Measurements from ENCODE around the gene CAPN7. TPM values are rescaled to one million over a fixed set of nuclear protein-coding genes. Genes with fewer than 3 reads are reported as not detected.

The CAPN7 gene
- total RNA-seq, 8 experiments from 2014 or later, result 23.4 to 44.3 (median 32.6) TPM

DNA sequence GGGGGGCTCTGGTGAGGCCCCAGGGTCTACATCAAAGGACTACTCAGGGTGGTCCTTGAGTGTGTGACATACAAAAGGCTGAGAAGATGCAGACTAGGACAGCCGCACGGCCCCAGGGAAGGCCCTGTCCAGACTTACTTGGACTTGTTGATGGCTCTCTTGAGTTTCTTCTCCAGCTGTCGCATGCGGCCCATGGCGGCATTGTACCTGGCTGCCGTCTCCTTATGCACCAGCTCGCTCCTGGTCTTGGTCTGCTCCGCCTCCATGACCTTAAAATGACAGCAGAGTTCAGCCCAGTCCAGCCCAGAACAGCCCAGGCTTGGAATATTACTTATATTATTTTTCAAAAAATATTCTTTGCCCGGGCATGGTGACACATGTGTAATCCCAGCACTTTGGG lies 56.0 kb downstream of the CAPN7 start:
- in situ Hi-C loops (cut with MboI; ENCODE audit: low pct_unique_long_range_greater_than_20kb in 2 of 9, low sequenced_read_pairs in 9 of 9, unreplicated experiment in 9 of 9), result loop anchor here in 6 of 9 experiments (10.0 to 25.0 kb wide), 5 partner anchors 123 to 300 kb away; no protein-coding TSS in a partner anchor

DNA sequence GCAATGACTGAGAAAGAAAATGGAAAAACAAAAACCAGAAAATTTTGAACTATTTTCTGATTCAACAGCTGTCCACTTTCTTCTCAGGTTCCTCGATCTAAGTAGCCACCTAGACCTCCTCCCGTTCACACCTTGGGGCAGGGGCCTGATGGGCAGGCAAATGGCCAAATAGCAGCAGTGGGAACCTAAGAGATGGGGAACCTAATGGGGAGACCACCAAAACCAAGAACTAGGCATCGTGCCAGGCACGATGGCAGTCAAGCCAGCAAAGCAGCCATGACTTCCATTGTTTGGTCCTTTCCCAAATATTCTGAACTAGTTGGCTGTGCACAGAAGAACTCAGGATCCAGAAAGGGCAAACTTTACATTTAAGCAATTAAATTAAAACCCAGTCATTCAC lies 57.1 kb downstream of the CAPN7 start:
- Histone ChIP-seq H3K27ac (no peak overlapping the region), H3K4me3 (no peak overlapping the region), H3K4me1 (replicated peaks in 1 of 2) (no peaks in the 10 kb centered on the region)
- WGBS, 10 experiments, result 66 to 100% (median 96%) methylated on average over 1 to 4 of the region's 4 CpGs; no CpG with 5 or more reads in 2 of the 10 experiments
- in situ Hi-C loops (cut with MboI; ENCODE audit: low pct_unique_long_range_greater_than_20kb in 2 of 9, low sequenced_read_pairs in 9 of 9, unreplicated experiment in 9 of 9), result loop anchor here in 6 of 9 experiments (10.0 to 25.0 kb wide), 5 partner anchors 122 to 299 kb away; no protein-coding TSS in a partner anchor
- no peak for ATAC-seq (replicated peaks in 6 of 8)

More for the DNA sequence above, 56.0 kb downstream of the CAPN7 start:
- H3K4me1 ChIP-seq (replicated peaks in 1 of 2), result no peaks in the 10 kb centered on the region
- no peak for ATAC-seq (replicated peaks in 6 of 8)
- H3K4me3 ChIP-seq, result no peak overlapping the region
- 80 to 100% (median 98%) methylated on average over 1 to 6 of the region's 9 CpGs; no CpG with 5 or more reads in 4 of the 10 experiments for WGBS, 10 experiments
- no peak overlapping the region for H3K27ac ChIP-seq

DNA sequence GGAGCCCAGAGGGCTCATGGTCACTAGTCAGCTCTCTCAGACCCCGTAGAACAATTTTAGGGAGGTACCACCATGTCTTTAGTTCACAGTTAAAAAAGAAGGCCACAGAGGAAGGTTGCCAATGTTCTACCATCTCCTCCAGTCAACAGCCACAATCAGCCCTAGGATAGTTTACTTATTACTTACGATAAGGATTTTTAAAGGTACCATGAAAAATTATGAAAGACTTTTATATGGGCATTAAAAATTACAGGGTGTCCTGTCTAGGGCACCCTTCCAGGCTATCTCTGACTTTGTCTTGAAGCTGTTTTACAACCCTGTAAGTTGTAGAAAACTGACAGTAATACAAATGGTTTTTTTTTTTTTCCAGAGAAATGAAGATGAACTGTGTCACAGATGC lies 57.9 kb downstream of the CAPN7 start:
- Histone ChIP-seq H3K27ac (no peak overlapping the region), H3K4me3 (no peak overlapping the region), H3K4me1 (replicated peaks in 1 of 2) (no peaks in the 10 kb centered on the region)
- ATAC-seq (replicated peaks in 6 of 8), result no peak
- WGBS, 10 experiments, result 63 to 100% (median 81%) methylated on average over 1 to 2 of the region's 2 CpGs; no CpG with 5 or more reads in 3 of the 10 experiments
- in situ Hi-C loops (cut with MboI; ENCODE audit: low pct_unique_long_range_greater_than_20kb in 2 of 9, low sequenced_read_pairs in 9 of 9, unreplicated experiment in 9 of 9), result loop anchor here in 6 of 9 experiments (10.0 to 25.0 kb wide), 5 partner anchors 121 to 298 kb away; no protein-coding TSS in a partner anchor

DNA sequence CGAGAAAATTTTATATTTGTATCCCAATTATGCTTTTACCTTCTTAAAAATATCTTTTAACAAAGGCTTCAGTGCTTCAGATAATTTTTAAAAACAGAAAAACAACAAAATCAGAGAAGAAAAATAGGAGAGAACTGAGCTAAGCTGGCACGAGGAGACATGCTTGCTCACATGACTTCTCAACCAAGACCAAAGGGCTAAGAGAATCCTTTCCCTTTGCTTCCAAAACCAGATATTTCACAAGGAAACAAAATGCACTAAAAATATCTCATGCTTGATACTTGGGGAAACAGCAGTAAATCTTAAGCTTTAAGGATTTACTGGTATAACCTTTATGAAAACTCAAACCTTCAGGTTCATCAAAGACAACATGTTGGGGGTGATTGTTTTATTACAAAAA lies 58.4 kb downstream of the CAPN7 start:
- H3K27ac ChIP-seq, result no peak overlapping the region
- in situ Hi-C loops (cut with MboI; ENCODE audit: low pct_unique_long_range_greater_than_20kb in 2 of 9, low sequenced_read_pairs in 9 of 9, unreplicated experiment in 9 of 9), result loop anchor here in 6 of 9 experiments (10.0 to 25.0 kb wide), 5 partner anchors 120 to 298 kb away; no protein-coding TSS in a partner anchor
- H3K4me1 ChIP-seq (replicated peaks in 1 of 2), result no peaks in the 10 kb centered on the region
- no peak for ATAC-seq (replicated peaks in 6 of 8)
- no peak overlapping the region for H3K4me3 ChIP-seq
- WGBS, 10 experiments, result 8 to 100% (median 65%) methylated on average over 1 to 2 of the region's 2 CpGs

DNA sequence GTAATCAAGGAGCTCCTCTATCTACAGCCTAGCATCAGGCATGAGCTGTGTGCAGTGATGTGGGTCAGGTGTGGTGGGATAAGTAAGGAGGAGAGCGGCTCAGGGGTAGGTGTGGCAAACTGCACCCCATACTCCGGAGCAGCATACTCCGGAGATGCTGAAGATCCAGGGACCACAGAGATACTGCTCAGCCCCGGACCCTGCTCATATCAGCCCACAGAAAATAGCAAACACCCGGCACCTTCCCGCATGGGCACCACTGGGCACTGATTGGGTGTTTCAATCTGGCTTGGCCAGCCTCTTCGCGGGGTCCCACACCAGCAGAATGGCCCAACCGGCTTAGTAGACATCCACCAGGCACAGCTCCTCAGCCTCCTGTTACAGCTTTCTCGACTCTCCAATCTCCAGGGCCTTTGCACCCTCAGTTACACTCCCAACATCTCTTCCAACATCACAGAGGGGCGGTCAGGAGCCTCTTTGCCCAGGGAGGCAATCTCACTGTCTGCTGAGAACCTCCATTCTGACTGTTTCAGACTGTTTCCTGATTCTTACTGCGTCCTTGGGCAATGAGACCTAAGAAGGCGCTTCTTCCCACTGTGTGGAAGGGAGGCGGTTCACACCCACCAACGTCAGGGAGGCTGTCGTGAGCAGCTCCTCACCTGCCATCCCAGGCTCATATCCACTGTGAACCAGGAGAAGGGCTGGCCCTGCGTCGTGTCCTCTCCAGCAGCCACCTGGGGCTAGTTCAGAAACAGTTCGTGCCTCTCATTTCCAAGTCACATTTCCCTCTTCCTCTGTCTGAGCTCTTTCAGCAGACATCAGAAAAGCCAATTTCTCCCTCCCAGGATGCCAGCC lies 59.8 kb downstream of the CAPN7 start:
- ATAC-seq (replicated peaks in 6 of 8), result no peak
- H3K4me3 ChIP-seq, result no peak overlapping the region
- no peaks in the 10 kb centered on the region for H3K4me1 ChIP-seq (replicated peaks in 1 of 2)
- H3K27ac ChIP-seq, result no peak overlapping the region
- WGBS, 10 experiments, result 73 to 100% (median 91%) methylated on average over 1 to 9 of the region's 19 CpGs; no CpG with 5 or more reads in 2 of the 10 experiments
- in situ Hi-C loops (cut with MboI; ENCODE audit: low pct_unique_long_range_greater_than_20kb in 2 of 9, low sequenced_read_pairs in 9 of 9, unreplicated experiment in 9 of 9), result loop anchor here in 6 of 9 experiments (10.0 to 25.0 kb wide), 5 partner anchors 119 to 296 kb away; no protein-coding TSS in a partner anchor

DNA sequence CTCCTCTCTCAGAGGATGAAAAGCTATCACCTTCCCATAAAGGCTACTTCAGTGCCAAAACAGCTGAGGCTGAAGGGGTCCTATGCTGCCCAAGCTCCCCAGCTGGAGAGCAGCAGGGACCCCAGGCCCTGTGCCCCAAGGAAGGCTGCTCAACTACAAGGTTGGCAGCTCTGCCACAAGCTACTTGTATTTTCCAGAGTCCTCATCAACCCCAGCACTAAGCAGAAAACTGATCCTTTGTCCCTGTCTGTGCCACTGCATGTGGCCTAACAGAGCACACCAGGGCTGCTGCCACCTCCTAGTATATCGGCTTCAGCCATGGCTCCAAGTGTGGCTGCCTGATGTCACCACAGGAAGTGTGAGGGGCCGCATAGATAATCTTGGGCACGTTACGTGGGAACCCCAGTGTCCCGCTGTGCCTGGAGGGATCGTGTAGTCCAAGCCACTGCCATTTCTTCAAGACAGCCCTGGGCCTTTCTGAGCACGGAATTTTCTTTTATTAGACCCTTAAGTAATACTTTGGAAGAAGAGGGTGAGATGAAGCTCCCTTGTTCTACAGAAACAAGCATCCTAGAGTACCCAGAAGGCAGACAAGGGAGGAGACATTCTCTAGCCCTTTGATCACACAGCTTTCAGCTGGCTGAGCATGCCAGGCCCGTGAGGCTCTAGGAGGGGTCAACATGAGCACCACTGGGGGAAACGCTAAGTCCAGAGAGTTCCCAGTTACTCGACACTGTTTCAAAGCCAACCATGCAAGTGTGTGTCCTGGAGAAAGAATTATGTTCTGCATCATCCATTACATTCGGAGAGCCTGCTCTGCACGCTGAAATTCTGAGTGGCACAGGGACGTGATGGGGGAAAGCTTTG lies 60.7 kb downstream of the CAPN7 start:
- Histone ChIP-seq H3K4me3 (no peak overlapping the region), H3K4me1 (replicated peaks in 1 of 2) (no peaks in the 10 kb centered on the region), H3K27ac (no peak overlapping the region)
- WGBS, 10 experiments, result 47 to 100% (median 80%) methylated on average over 1 to 6 of the region's 13 CpGs; no CpG with 5 or more reads in 1 of the 10 experiments
- in situ Hi-C loops (cut with MboI; ENCODE audit: low pct_unique_long_range_greater_than_20kb in 2 of 9, low sequenced_read_pairs in 9 of 9, unreplicated experiment in 9 of 9), result loop anchor here in 6 of 9 experiments (10.0 to 25.0 kb wide), 5 partner anchors 118 to 296 kb away; no protein-coding TSS in a partner anchor
- ATAC-seq (replicated peaks in 6 of 8), result no peak

DNA sequence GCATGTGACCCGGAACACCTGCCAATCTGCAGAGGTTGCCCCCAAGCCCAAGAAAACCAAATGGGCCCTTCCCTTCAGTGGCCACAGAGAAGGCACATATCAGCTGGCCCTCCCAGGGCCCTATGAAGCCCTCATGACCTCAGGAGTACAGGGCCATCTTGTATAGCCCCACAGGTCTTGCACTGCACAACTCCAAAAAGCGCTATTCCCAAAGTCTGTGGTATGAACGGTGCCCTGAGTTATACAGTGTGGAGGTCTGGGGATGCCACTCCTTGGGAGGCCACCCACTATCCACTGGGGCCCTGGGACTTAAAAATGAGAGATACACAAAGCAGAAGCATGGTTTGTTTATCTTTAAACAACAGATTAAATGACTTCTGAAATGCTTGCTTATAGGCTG lies 61.5 kb downstream of the CAPN7 start:
- in situ Hi-C loops (cut with MboI; ENCODE audit: low pct_unique_long_range_greater_than_20kb in 2 of 9, low sequenced_read_pairs in 9 of 9, unreplicated experiment in 9 of 9), result loop anchor here in 6 of 9 experiments (10.0 to 25.0 kb wide), 5 partner anchors 117 to 295 kb away; no protein-coding TSS in a partner anchor
- 90 to 100% (median 96%) methylated on average over 1 to 3 of the region's 3 CpGs; no CpG with 5 or more reads in 5 of the 10 experiments for WGBS, 10 experiments
- no peak for ATAC-seq (replicated peaks in 6 of 8)

DNA sequence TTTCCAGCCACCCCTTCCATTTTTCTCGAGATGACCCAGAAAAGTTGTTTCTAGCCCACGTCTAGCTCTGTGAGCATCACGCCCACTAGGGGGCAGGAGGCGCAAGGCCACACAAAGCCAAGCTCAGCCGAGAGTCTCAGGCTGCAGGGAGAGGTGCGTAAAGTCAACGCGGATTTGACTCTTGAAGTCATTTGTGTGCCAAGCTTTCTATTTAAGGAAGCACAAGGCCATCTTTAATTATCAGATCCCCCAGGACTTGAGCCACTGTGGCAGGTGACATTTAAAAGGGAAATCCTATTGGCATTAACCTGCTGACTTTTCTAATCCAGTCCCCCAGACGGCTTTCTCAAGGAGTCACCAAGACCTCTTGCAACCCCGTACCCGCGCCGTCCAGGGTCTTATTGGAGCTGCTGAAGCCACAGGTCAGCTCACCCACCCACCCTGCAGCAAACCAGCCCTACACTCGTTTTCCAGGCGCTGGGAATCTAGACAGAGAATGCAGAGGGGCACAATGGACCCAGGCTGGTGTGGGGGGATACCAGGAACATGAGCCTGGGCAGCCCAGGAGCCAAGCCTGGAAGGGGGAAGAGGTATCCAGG lies 62.1 kb downstream of the CAPN7 start:
- H3K27ac ChIP-seq, result no peak overlapping the region
- H3K4me3 ChIP-seq, result no peak overlapping the region
- 0 to 67% (median 36%) methylated on average over 2 to 14 of the region's 15 CpGs; no CpG with 5 or more reads in 3 of the 10 experiments for WGBS, 10 experiments
- in situ Hi-C loops (cut with MboI; ENCODE audit: low pct_unique_long_range_greater_than_20kb in 2 of 9, low sequenced_read_pairs in 9 of 9, unreplicated experiment in 9 of 9), result loop anchor here in 6 of 9 experiments (10.0 to 25.0 kb wide), 5 partner anchors 117 to 294 kb away; no protein-coding TSS in a partner anchor
- ATAC-seq (replicated peaks in 6 of 8), result peak; percentile 27 to 80 (median 73)
- H3K4me1 ChIP-seq (replicated peaks in 1 of 2), result no peaks in the 10 kb centered on the region

More for the DNA sequence above, 61.5 kb downstream of the CAPN7 start:
- Histone ChIP-seq H3K4me3 (no peak overlapping the region), H3K27ac (no peak overlapping the region), H3K4me1 (replicated peaks in 1 of 2) (no peaks in the 10 kb centered on the region)

DNA sequence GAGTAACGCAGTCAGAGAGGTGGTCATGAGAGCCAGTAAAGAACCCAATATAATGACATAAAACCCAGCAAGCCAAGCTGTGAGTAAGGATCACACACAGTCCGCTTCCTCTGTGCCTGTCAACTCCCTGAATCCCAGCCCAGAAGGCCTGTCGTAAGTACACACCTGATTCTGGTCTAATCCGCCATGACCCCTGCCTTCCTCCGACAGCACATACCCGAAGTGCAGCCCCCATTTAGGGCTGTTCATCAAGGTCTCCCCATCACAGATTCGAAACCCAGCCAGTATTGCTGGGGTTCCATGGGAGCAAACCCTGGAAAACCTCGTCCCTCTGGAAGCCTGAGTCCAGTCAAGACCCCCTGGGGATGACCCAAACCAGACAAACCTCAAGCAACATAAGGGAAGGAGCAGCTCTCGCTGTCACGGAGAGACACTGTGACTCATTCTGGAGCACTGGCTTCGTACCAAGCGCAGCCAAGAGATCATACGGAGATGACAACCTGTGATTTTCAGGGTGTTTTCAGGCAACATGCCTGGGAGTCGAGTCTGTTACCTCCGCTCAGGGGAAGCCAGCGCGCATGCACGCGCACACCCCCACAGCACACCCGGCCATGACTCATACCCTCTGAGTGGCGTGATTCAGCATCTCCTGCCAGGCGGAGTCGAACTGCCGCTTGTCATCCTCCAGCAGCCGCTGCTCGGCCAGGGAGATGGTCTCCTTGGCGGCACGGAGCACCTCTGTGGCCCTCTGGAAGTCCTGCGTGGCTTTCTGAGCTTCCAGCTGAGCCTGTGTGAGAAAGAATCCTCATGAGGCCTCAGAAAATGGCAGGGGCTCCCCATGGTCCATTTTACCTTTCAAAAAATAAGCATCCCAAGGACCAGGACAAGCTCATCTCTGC lies 63.3 kb downstream of the CAPN7 start:
- in situ Hi-C loops (cut with MboI; ENCODE audit: low pct_unique_long_range_greater_than_20kb in 2 of 9, low sequenced_read_pairs in 9 of 9, unreplicated experiment in 9 of 9), result loop anchor here in 6 of 9 experiments (10.0 to 25.0 kb wide), 5 partner anchors 115 to 293 kb away; no protein-coding TSS in a partner anchor
- ATAC-seq (replicated peaks in 6 of 8), result peak; percentile 82 to 91 (median 89)
- H3K27ac ChIP-seq, result no peak overlapping the region
- H3K4me3 ChIP-seq, result no peak overlapping the region
- H3K4me1 ChIP-seq (replicated peaks in 1 of 2), result no peaks in the 10 kb centered on the region
- 13 to 90% (median 78%) methylated on average over 1 to 25 of the region's 29 CpGs; no CpG with 5 or more reads in 3 of the 10 experiments for WGBS, 10 experiments

DNA sequence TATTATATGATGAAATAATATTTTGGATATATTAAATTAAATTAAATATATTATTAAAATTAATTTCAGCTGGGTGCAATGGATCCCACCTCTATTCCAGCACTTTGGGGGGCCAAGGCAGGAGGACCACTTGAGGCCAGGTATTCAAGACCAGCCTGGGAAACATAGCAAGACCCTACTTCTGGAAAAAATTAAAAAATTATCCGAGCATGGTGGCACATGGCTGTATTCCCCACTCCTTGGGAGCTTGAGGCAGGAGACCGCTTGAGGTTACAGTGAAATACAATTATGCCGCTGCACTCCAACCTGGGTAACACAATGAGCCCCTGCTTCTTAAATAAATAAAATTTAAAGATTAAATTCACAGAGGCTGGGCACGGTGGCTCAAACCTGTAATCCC lies 65.0 kb downstream of the CAPN7 start:
- 67 to 100% (median 96%) methylated on average over 1 to 4 of the region's 4 CpGs for WGBS, 10 experiments
- ATAC-seq (replicated peaks in 6 of 8), result no peak
- H3K4me1 ChIP-seq (replicated peaks in 1 of 2), result no peaks in the 10 kb centered on the region
- in situ Hi-C loops (cut with MboI; ENCODE audit: low pct_unique_long_range_greater_than_20kb in 2 of 9, low sequenced_read_pairs in 9 of 9, unreplicated experiment in 9 of 9), result loop anchor here in 5 of 9 experiments (25.0 kb wide), 3 partner anchors 116 to 291 kb away; no protein-coding TSS in a partner anchor
- H3K4me3 ChIP-seq, result no peak overlapping the region
- no peak overlapping the region for H3K27ac ChIP-seq

DNA sequence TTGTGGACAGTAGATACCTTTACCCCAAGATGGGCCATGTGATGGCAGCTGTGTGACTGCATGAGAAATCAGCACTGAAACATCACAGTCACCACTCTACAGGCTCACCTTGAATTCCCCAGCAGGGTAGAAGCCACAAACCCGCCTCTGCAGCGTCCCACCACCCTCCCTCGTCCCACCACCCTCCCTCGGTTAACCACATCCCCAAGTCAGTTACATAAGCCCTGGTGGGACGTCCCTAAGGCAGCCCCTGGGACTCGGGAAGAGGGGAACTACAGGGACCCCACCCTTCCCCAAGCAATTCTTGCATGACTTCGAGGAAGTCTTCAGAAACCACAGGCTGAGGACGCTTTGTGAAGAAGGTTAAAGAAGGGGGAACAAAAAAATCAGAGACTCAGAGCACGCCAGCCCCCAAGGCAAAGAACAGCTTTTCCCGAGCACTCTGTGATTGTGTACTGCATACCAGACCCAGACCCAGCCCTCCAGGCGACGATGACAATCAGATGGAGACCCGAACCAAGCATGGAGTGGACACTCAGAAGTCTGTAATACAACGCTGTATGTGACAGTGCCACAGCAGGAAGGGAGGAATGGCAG lies 65.8 kb downstream of the CAPN7 start:
- Histone ChIP-seq H3K4me3 (no peak overlapping the region), H3K27ac (no peak overlapping the region), H3K4me1 (replicated peaks in 1 of 2) (no peaks in the 10 kb centered on the region)
- WGBS, 10 experiments, result 35 to 100% (median 83%) methylated on average over 1 to 3 of the region's 14 CpGs; no CpG with 5 or more reads in 5 of the 10 experiments
- in situ Hi-C loops (cut with MboI; ENCODE audit: low pct_unique_long_range_greater_than_20kb in 2 of 9, low sequenced_read_pairs in 9 of 9, unreplicated experiment in 9 of 9), result loop anchor here in 5 of 9 experiments (25.0 kb wide), 3 partner anchors 115 to 290 kb away; no protein-coding TSS in a partner anchor
- no peak for ATAC-seq (replicated peaks in 6 of 8)

Measured in motor neuron (in vitro differentiated cells).